NCI-H2171 treated with DMSO at 0.1 percent for 48 hours (cell line): ENCODE results near the gene STBD1.
A peak's percentile ranks its signal among the peaks of the same experiment; 100 is the strongest.
"Not testable (repeated sequence)": the region's sequence is repeated elsewhere in the genome, so short reads cannot be mapped to it uniquely, and the experiment has no call there.

Experiments
- DNase-seq: peaks from one replicate; lab custom pipeline; 2025; lab: John Stamatoyannopoulos, UW

The STBD1 gene

DNA sequence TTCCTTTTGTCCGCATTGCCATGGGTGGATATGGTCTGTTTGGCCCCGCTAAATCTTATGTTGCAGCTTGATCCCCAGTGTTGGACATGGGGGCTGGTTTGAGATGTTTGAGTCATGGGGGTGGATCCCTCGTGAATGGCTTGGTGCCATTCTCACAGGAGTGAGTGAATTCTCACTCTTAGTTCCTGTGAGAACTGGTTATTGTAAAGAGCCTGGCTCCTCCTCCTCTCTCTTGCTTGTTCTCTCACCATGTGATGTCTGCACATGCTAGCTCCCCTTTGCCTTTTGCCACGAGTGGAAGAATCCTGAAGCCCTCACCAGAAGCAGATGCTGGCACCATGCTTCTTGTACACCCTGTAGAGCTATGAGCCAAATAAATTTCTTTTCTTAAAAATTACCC is 22.6 kb upstream of the STBD1 start:
- DNase-seq, result no peak

GRCh38 chr4:76287811-76288210 is 18.7 kb upstream of the STBD1 start:
- DNase-seq, result not testable (repeated sequence)

DNA sequence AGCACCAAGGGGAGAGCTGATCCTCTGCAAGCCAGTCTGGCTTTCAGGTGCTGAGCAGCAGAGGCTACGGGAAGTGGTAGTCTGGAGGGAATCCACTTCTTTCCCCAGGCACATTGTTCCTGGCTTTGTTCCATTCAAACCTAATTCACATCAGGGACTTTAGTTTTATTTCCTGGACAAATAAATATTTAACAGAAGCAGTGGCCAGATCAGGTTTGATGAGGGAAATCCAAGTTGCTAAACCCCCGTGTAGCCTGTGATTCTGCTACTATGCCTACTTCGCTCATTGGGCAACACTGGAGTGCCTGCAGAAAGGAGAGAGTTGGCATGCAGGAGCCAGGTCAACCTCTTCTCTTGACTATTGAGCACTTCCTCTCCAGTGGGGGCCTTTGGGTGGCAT is 13.8 kb upstream of the STBD1 start:
- DNase-seq, result no peak

DNA sequence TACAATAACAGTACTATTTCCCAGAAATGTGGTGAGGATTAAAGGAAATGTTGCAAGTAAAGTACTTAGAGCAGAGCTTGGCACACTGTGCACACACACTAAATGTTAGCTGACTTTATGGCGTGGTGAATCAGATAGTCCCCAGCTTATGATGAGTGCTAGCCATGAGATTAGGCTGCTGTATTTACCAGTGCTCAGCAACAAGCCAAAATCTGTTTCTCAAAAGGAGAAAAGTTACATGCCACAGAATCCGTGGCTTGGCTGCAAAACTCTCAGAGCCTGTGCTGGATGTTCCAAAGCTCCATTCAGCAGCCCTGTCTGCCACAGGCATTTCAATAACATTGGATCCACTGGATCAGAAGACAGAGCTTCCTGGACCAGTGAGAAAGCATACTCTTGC is 12.8 kb upstream of the STBD1 start:
- DNase-seq, result no peak

DNA sequence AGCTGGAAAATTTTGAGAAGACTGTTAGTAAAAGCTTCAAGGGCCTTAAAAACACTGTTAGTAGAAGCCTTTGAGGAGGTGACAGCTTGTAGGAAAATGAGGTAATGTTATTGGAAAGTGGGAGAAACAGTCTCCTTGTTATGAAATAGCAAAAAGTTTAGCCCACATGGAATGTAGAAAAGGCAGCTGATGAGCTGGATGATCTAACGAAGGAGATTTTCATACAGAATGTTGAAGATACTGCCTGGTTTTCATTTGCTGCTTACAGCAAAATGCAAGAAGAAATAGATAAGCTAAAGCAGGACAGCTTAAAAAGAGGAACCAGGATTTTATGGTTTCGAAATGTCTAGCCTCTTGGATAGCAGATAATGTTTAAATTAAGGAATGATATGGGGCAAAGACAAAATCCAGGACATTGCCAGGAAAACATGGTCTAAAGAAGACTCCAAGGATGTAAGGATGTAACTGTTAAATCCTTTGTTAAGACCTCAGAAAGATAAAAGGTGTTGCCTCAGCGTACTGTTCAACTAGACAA is 10.2 kb upstream of the STBD1 start:
- DNase-seq, result no peak

DNA sequence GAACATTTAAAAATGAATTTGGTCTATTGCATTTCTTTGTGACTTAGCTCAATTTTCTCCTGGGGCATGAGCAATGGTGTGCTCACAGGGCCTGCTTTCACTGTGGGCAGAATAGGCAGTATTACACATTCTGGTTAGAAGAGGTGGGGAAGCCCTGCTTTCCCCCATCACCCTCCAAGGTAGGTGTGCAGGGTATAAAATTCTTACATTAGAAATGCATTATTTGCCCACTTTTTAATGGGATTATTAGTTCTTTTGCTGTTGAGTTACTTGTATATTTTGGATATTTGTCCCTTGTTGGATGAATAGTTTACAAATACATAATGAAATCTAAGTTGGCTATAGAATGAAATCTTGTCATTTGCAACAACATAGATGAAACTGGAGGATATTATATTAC is 8.3 kb upstream of the STBD1 start:
- no peak for DNase-seq

GRCh38 chr4:76300012-76300411 is 6.5 kb upstream of the STBD1 start:
- DNase-seq, result no peak

DNA sequence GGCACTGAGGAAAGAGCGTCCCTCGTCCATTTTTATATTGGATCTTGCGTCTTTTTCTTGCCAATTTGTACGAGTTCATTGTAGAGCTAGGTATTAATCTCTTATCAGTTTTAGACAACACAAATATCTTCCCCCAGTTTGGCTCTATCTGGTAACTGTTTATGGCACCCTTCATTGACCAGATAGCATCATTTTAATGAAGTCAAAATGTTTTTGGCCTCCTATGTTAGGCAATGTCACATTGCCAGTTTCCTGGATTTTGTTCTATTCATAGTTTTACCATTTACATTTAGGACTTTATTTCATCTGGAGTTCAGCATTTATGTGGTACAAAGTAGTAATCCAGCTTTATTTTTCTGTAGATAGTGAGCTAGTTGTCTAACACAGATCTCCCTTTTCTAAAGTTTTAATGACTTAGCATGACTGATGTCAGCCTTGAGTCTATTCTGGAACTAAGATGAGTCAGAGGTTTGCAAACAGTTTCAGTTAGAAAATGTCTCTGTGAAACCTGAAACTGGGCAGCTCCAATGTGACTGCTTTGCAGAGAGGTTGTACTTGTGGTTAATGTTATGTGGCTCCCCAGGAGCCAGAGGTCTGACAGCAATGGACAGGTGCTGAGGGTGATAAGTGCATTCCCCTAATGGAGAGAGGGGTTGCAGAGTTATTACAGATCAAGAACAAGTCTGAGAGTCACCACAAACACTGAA is 5.3 kb upstream of the STBD1 start:
- DNase-seq, result no peak

DNA sequence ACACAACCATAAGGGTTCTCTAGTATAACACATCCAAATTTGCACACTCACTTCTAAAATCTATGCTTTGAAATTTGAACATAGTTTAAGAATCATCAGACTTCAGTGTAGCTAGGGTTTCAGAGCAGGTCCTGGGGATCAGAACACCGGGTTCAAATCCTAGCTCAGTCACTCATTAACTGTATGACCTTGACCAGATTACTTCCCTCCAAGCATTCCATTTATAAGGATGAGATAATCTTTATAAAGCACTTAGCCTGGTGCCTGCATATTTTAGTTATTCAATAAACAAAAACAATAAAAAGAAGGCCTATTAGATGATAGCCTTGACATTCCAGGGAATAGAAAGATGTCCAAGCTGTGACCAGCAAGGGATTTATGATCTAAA is 4.8 kb upstream of the STBD1 start:
- DNase-seq, result no peak

DNA sequence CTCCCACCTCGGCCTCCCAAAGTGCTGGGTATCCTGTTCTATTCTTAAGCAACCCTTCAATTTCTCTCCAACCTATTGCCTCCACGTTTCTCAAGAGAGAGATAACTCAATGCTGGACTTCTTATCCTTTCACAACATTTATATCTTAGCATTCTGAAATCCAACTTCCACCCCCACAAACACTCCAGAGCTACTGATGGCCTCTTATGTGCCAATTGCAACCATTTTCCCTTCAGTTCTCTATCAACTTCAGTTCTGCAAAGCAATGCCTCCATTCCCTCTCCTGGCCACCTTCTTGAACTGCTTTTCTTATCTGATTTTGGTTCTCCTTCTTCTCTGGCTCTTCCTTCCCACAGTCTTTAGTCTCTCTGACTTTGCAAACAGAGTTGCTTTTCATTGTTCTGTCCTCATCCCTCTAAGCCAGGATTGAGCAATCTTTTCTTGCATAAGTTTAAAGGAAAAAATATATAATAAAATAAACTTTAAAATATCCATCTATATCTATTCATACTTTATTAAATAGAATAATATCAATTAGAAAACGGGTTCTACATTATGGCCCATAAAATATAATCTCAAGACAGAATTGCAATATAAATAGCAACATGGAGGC is 3.6 kb upstream of the STBD1 start:
- no peak for DNase-seq

DNA sequence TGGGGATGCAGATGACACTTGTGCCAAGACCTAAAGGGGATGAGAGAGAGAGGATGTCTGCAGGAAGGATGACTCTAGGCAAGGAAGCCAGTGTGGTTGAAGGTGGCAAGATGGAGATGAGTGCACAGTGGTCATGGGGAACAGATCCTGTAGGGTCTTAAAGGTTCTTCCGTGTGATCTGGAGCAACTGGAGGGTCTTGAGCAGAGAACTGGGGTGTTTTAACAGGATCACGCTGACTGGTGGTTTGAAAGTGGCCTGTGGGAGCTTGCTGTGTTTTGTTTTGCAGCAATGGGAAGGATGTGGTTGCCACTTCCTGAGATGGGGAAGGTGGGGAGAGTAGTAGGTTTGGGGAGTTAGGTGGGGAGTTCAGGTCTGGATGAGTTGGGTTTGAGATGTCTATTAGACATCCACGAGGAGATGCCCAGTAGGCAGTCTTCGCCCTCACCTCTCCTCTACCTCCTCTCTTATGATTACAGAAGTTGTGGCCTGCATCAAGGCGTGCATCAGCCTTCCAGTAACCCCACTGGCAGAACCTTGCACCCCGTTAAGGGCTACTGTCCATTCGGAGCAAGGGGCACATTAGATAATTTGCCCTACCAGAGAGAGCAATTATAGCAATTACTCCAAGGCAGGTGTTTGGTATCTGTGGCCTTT is 1.4 kb upstream of the STBD1 start:
- no peak for DNase-seq

GRCh38 chr4:76306882-76307659 is 538 bp downstream of the STBD1 start:
- DNase-seq, result no peak

DNA sequence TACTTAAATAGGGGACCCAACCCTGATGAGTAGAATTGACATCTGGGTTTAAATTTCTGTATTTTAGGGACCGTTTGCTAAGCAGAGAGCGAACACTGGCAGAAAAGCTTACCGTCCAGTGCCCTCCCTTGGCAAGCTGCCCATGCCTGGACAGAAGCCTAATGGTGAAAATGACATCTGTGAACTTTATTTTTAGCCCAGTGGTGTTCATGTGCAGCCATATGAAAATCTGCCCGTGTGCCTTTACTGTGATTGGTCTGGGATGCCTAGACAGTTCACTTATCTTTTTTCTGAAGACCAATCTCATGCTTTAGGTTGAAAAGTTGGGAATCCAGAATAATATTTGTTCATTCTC is 1.1 kb downstream of the STBD1 start:
- DNase-seq, result no peak

- DNase-seq, result no peak
Measured at GRCh38 chr4:76308548-76308947, 2.0 kb downstream of the STBD1 start.

DNA sequence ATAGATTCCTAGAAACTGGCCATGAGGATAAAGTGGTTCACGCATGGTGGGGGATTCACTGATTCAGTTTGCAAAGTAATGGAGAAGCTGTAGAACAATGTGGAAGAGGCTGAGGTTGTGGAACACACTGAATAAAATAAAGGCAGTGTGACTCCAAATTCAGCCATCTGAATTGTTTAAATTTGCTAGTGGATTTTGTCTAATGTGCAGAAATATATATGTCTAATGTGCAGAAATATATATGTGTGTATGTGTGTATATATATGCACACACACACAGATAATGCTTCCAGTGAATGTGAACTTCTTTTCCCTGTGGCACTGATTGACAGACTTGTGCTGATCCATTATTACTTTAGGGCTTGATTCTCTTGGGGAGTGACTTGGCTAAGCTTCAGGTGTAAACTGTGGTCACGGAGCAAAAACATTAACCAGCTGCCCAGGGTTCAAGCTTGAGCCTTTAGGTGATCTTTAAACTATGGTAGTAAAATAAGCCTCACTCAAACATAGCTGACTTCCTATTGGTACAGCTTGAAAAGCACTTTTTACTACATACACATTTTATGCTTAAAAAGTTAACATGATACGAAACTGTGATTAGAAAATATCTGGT is 3.5 kb downstream of the STBD1 start:
- no peak for DNase-seq

DNA sequence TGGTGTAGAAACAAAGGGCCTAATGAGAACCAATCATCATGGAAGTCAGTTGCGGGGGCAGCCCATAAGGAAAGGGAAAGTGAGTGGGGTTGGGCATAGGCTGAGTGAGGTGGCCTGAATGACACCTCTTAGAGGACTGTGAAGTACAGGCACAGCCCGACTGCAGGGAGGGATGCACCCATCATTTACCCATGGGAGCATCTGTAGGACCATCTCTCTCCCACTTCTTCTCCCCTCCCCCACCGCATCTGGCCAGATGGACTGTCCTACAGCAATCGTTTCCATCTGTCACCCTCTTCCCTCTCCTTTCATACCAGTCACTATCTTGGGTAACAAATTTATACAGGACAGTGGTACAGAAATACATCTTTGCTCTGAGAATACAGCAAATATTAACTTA is 4.2 kb downstream of the STBD1 start:
- DNase-seq, result peak; percentile 2

DNA sequence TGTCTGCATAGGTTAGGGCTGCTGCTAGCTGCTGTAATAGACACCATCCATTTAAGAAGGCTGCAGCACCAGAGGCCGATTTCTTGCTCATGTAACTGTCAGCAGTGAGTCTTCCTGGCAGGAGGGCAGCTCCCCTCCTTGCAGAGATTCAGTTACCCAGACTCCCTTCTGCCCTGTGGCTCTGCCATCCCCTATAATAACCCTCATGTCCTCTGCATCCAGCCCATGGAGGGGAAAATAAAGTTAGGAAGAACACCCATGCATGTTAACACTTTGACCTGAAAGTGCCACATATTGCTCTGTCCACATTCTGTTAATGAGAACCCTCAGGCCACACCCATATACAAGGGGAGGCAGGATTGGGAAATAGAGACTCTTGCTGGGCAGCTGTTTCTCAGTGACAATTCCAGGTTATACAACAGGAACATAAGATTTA is 5.4 kb downstream of the STBD1 start:
- DNase-seq, result peak; percentile 27

- DNase-seq, result no peak
Measured at GRCh38 chr4:76312457-76312856, 5.9 kb downstream of the STBD1 start.

DNA sequence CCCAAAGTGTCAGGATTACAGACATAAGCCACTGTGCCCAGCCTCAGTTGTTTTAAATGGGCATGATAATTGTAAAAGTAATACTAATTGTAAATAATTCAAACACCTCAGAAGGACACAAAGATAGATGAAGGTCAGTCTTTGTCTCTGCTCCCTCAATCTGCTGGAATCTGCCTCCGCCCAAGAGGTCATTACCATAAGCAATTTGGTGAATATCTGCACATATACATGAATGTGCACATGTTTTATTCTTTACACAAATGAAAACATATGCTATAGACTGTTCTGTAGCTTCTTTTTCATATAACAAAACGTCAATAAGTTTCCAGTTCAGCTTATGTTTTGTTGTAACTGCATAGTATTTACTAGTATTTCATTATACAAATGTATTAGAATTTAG is 7.0 kb downstream of the STBD1 start:
- DNase-seq, result no peak

DNA sequence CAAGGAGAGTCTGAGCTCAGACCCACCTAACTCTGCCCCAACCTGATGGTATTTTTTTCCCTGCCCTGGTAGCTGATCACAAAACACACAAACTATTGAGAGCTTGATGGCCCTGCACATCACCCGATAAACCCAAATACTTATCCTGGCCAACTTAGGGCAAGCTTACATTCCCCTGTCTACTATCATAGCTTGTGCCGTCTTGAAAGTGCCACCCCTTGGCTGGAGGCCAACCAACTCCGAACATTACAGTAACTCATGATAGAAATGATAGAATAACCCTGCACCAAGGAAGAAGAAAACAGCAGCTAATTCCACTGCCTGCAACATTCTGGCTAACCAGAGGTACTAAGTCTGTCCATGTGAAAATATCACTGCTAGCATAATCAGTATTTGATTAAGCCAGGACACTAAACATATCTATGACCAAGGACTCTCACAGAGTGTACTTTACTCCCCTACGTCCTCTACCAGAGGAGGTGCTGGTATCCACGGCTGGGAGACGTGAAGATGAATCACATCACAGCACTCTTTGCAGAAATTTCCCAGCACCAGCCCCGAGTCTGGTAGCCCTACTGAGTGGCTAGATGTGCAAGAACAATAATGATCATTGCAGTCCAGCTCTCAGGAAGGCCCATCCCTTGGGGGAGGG is 8.9 kb downstream of the STBD1 start:
- no peak for DNase-seq

DNA sequence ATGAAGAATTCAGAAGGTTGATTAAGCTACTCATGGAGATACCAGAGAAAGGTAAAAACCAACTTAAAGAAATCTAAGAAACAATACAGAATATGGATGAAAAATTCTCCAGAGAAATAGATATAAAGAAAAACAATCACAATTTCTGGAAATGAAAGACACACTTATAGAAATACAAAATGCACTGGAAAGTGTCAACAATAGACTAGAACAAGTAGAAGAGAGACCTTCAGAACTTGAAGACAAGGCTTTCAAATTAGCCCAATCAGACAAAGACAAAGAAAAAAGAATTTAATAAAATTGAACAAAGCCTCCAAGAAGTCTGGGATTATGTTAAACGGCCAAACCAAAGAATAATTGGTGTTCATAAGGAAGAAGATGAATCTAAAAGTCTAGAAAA is 9.6 kb downstream of the STBD1 start:
- no peak for DNase-seq

DNA sequence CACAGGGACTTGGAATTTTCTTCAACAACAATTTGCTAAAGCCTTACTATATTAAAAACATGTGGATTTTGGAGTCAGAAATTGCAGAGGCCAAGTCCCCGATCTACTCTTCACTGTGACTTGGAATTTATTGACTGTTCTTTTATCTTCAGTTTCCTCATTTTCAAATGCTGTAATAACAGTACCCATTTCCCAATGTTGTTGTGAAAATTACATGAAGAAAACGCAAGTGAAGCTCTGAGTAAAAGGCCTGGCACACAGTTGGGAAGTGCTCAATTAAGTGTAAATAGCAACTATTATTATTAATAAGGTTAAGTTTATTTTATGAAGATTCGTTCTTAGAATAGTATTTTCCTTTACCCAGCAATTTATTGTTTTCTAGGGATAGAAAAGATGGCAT is 15.7 kb downstream of the STBD1 start:
- no peak for DNase-seq
